B cell (primary cell): Measurements from ENCODE around the gene DNAH8.

Experiments
- CTCF ChIP-seq: fragments of 200-600 bp; IDR thresholded peaks from one replicate; pipeline ENCODE4 v1.8.0; 2022; ENCODE audit warnings: antibody characterized with exemption, mild to moderate bottlenecking
- EZH2 ChIP-seq: IDR thresholded peaks from 2 replicates; pipeline ENCODE4 v1.6.1; 2012; ENCODE audit warnings: borderline replicate concordance, low read depth, mild to moderate bottlenecking, moderate library complexity, low read length; ENCODE audit not compliant: insufficient read depth, poor library complexity, severe bottlenecking

- no peak for TF ChIP-seq CTCF
- no peak for TF ChIP-seq EZH2
Measured at GRCh38 chr6:38724343-38724742, 9.2 kb downstream of the DNAH8 start.
